A204.1 (cell line): ENCODE data around the gene TNFRSF21.
"Not testable (repeated sequence)": the region's sequence is repeated elsewhere in the genome, so short reads cannot be mapped to it uniquely, and the experiment has no call there.

Experiments used
- FAIRE-seq: peaks from 2 replicates; lab custom pipeline; 2012; peaks lifted over from hg19 to GRCh38; lab: Jason Lieb, UNC

The TNFRSF21 gene

DNA sequence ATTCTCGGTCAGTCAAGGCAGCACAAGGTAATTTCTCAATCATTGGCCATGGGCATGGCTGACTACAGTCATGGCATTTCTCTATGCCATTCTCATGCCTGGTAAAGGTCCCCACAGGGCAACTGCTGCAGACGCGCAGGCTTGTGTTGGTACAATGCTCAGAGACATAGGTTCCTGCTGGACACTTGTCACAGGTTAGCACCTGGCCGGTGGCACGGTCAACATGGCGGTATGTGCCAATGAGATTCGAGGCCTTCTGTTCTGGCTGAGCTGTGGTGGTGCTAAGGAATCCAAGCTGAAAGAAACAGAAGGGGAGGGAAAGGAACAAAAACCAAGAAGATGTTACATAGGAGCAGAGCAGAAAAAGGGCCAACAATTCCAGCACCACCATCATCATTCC, 23.4 kb downstream of the TNFRSF21 start:
- no peak for FAIRE-seq

DNA sequence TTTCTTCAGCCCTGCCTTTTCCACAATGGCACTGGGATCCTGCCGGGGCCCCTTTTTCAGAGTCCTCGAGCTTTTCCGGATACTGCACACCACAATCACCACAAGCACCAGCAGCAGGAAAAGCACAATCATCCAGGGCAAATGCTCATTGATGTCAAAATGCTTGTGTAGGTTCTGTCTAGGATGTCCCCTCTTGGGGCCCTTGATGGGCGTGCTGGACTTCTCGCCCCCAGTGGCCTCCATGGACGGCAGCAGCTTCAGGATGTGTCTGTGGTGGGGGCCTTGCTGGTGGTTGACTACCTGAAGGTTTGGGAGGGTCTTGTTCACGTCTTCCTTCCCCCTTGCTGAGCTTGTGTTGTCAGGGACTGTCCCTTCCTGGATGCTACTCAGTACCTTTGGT, 25.7 kb downstream of the TNFRSF21 start:
- no peak for FAIRE-seq

DNA sequence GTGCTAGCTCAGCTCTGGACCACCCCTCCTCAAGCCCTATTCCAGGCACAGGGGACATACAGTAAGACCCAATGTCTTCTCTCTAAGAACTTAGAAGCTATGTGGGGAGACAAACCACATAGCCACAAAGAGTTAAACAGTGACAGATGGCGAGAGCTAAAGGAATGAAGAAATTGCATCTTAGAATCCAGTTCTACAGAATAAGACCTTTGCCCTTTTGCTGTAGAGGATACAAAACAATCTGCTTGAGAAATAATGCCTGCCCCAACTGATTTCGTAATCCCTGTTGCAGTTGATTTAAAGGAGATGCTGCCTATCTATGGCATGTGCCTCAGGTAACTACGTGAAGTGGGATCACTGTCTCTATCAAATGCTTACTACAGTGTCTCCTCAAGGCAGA, 31.2 kb downstream of the TNFRSF21 start:
- no peak for FAIRE-seq

DNA sequence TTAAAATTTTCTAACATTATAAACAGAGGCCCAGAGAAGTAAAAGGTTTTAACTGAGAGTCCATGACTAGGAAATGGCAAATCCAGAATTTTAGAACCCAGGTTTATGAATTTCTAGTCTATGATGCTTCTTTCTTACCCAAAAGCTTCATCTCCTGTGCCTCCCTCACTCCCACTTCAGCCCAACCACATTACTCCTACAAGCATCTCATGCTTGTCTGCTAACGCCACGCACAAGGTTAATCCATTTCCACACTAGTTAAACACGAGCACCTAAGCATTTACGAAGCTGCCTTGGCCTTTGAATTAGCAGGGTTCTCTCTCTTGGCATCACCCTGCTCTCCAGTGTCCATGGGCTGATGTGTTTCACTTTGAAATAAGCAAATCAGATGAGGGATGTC, 32.0 kb downstream of the TNFRSF21 start:
- no peak for FAIRE-seq

- FAIRE-seq, result no peak
These were observed 33.3 kb downstream of the TNFRSF21 start for GRCh38 chr6:47276377-47276776.

- no peak for FAIRE-seq
These were observed 34.1 kb downstream of the TNFRSF21 start for GRCh38 chr6:47275640-47276039.

- not testable (repeated sequence) for FAIRE-seq
These were observed 34.6 kb downstream of the TNFRSF21 start for GRCh38 chr6:47275132-47275531.

- FAIRE-seq, result no peak
These were observed 41.0 kb downstream of the TNFRSF21 start for GRCh38 chr6:47268572-47269187.

- FAIRE-seq, result no peak
These were observed 42.4 kb downstream of the TNFRSF21 start for GRCh38 chr6:47267301-47267700.

GRCh38 chr6:47265971-47266370, 43.7 kb downstream of the TNFRSF21 start:
- FAIRE-seq, result no peak

GRCh38 chr6:47264775-47265184, 44.9 kb downstream of the TNFRSF21 start:
- FAIRE-seq, result no peak

DNA sequence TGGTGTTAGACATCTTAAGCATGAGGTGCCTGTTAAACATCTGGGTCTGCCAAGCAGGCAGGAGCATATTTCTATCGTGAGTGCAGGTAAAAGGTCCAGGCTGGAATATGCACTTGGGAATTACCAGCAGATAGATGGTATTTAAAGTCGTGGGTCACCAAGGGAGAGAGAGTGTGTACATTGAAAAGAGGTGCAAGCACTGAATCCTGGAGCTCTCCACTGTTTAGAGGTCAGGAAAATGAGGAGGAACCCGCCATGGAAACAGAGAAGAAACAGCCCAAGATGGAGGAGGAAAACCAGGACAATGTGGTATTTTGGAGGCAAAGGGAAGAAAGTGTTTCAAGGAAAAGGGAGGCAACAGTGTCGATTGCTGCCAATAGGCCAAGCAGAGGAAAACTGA, 46.4 kb downstream of the TNFRSF21 start:
- FAIRE-seq, result no peak

- no peak for FAIRE-seq
These were observed 47.5 kb downstream of the TNFRSF21 start for GRCh38 chr6:47262231-47262630.

- FAIRE-seq, result no peak
These were observed 48.5 kb downstream of the TNFRSF21 start for GRCh38 chr6:47261191-47261590.

DNA sequence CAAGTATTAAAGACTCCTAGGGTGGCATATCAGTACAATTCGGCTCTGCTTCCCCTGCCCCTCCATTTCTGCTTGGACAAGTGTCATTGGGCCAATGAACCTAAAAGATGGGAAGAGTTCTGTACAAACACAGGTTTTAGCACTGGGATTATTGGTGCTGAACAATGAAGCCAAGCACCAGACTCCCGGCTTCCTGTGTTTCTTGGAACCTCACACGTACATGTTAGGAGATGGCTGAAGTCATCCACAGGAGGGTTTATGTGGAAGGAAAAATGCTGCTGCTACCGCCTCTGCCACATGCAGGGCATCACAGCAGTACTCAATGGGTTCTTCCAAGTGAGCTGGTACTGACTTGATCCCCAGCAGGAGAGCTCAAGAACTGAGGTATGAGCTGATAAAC, 49.7 kb downstream of the TNFRSF21 start:
- FAIRE-seq, result no peak

DNA sequence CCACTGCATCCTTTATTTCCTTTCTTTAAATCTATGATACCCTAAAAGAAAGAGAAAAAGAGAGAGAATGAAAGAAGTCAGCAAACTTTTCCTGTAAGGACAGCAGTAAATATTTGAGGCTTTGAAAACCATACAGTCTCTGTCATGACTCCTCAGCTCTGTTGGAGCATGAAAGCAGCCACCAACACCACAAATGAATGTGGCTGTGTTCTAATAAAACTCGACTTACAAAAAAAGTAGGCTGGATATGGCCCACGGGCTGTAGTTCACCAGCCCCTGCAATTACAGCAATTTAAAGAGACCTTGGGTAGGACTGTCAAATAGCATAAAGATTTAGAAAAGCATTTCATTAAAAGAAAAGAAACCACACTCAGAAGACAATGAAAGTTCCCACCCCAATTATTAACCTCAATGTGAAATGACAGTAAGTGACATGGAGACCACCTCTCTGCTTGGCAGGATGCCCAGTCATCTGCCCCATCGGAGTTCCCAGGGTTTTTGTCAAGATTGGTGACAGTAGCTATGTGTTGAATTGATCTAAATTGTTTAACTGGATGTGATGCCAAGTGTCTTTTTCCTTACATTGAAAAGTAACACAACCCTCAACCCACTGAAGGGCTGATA, 50.9 kb downstream of the TNFRSF21 start:
- FAIRE-seq, result no peak

GRCh38 chr6:47256981-47257730, 52.5 kb downstream of the TNFRSF21 start:
- no peak for FAIRE-seq

DNA sequence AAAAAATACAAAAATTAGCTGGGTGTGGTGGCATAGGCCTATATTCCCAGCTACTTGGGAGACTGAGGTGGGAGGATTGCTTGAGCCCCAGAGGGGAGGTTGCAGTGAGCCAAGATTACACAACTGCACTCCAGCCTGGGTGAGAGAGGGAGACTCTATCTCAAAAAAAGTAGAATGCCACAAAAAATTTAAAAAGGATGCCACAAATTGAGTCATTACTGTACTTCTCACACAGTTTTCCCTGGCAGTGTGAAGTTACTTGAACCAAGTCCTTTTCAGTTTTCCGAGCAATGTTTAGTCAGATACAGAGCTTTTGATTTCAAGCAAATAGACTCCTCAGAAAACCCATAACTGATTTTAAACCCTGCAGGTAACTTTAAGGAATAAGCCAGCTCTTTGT, 53.3 kb downstream of the TNFRSF21 start:
- FAIRE-seq, result no peak

DNA sequence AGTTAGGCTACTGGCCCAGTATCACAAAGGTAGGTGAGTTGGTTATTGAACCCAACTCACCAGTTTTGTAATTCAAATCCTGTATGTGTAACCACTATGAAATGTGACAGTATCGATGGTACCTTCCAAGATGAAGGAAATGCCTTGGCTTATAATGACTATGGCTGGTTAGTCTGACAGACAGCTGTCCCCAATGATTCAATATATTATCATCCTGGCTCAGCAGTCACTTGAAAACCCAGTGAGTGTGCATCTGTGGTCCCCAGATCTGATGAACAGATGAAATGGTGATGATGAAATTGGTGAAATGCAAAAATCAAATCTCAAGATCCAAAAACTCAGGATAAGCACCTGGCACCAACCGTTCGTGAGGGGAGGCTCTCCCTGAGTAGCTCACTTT, 54.8 kb downstream of the TNFRSF21 start:
- FAIRE-seq, result no peak

- no peak for FAIRE-seq
These were observed 55.7 kb downstream of the TNFRSF21 start for GRCh38 chr6:47254051-47254450.

GRCh38 chr6:47253136-47253535, 56.6 kb downstream of the TNFRSF21 start:
- no peak for FAIRE-seq

DNA sequence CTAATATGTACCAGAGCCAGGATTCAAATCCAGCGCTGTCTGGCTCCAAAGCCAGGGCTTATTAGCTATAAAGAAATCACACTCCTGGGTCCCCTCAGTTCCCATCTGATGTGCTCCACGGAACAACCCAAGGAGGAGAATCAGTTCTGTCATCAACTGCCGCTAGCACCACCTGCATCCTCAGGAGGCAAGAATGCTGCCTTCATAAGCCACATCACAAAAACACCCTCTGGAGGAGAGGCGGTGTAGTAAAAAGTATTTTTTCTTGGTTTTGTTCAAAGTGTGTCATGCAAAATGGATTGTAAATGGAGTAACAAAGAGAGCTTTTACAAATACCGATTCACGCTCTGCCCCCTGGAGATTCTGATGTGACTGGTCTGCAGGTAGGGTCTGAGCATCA, 57.1 kb downstream of the TNFRSF21 start:
- FAIRE-seq, result no peak

DNA sequence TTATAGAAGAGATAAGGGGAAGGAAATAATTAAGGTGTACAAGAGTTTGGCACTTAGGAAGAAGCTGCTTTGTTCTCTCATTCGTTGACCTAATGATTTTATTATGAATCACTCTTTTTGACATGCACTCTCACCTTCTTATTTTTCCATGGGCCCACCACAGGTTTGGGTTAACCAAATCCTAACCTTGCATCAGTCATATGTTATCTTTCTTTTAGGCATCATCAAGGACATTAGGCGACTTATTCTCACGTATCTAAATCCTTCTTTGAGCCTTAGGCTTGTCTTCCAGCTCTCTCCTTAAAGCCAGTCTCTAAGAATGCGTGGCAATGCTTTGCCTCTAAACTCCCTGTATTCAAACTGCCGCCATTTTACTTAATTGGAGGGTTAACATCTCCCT, 58.3 kb downstream of the TNFRSF21 start:
- FAIRE-seq, result no peak

DNA sequence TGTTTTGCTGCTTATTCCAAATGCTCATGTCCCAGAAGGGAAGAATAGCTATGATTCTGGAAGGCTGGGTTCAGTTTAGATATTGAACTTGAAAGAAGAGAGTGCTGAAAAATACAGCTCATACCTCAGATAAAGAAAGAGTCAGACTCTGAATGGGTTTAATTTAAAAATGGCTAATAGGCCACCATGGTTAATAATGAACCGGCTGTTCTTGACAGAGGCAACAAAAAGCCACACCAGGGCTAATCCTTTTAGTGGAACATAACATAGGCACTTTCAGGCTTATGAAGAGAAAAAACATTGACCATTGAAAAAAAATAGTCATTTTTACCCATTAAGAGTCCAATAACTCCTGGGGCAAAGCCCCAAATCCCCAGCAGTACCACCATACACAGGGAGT, 59.4 kb downstream of the TNFRSF21 start:
- FAIRE-seq, result no peak
